Hepatocyte (in vitro differentiated cells): ENCODE data around the gene TENT5C.

Experiments
- CTCF ChIP-seq: fragments of 200-600 bp; sonication (generic); IDR thresholded peaks from 2 replicates; pipeline ENCODE4 v1.5.1; 2016; ENCODE audit warnings: antibody characterized with exemption, mild to moderate bottlenecking; ENCODE audit not compliant: poor library complexity
- EZH2 ChIP-seq: fragments of 200-600 bp; sonication (generic); IDR thresholded peaks from 2 replicates; pipeline ENCODE4 v1.6.1; 2016; ENCODE audit warnings: antibody characterized with exemption, mild to moderate bottlenecking, borderline replicate concordance

DNA sequence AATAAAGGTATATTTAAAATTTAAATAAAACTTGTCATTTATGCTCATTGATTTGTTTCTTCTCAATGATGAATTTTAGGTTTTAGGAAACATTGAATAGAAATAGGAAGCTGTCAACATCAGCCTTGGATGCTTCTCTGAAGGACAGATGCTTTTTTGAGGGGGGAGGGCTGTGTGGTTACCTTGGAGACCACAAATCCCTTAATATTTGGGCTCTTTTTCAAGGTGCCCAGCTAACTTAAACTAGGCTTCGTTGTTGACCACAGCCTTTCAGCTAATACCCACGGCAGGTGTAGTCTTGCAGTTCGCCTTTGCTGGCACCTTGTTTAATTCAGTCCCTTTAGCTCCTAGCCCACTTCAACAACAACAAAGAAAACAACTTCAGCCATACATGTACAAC lies 22.5 kb downstream of the TENT5C start:
- no peak for TF ChIP-seq CTCF
- no peak for TF ChIP-seq EZH2
